Neutrophil (primary cell): ENCODE measurements around the gene OAS2.

Experiments
- H3K27ac ChIP-seq: fragments of 200-600 bp; sonication (generic); 2 replicates; pipeline ENCODE4 v1.5.1; 2016; ENCODE audit warnings: mild to moderate bottlenecking, moderate library complexity
- H3K27me3 ChIP-seq: fragments of 200-600 bp; sonication (generic); 2 replicates; pipeline ENCODE4 v1.6.0; 2016; ENCODE audit warnings: mild to moderate bottlenecking
- H3K36me3 ChIP-seq: fragments of 200-600 bp; sonication (generic); 2 replicates; pipeline ENCODE4 v1.5.1; 2017
- H3K4me1 ChIP-seq, 2 experiments: fragments of 200-600 bp in 1 of 2; sonication (generic) in 1 of 2; 1 replicate in 1 of 2; 2 replicates in 1 of 2; pipeline versions ENCODE4 v1.5.1 to v1.6.1; 2013 to 2016; ENCODE audit warnings: low read depth in 1 of 2, low read length in 1 of 2, mild to moderate bottlenecking in 1 of 2, moderate library complexity in 1 of 2; ENCODE audit not compliant: control insufficient read depth in 1 of 2, insufficient read depth in 1 of 2
- H3K4me3 ChIP-seq, 2 experiments: fragments of 200-600 bp in 1 of 2; sonication (generic) in 1 of 2; 1 replicate in 1 of 2; 2 replicates in 1 of 2; pipeline ENCODE4 v1.5.1; 2013 to 2016; ENCODE audit warnings: low read depth in 1 of 2, low read length in 1 of 2, mild to moderate bottlenecking in 1 of 2, moderate library complexity in 1 of 2
- H3K9me3 ChIP-seq: fragments of 200-600 bp; sonication (generic); 2 replicates; pipeline ENCODE4 v1.5.1; 2016
- TF ChIP-seq, protein P1 (sequence below): fragments of 200-600 bp; sonication (generic); IDR thresholded peaks from 2 replicates; pipeline ENCODE4 v1.5.1; 2016; ENCODE audit warnings: antibody characterized with exemption

The OAS2 gene

DNA sequence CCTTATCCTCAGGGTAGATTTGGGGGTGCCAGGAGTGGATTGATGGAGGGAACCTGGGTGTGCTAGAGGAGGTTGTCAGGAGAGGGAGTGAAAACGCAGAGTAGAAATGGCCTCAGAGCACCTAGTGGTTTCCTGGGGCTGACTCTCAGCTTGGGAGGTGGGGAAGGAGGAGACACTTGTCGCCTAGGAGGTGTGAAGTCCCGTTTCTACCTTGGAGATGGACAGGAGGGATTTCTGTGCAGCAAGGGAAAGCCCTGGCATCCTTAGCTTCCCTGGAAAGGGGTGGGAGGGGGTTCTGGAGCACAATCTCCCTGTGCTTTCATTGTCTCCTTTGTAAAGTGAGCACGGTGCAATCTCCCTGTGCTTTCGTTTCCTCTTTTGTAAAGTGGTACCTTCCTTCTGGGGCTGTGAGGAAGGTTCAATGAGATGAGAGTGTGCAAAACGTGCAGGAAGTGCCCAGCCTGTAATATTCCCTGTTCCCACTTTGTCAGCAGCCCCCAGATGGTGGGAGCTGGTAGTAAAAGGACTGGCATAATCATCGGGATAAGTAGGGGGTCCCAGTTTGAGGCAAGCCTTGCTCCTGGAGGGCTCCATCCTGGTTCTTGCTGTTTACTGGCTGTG lies 38.4 kb upstream of the OAS2 start:
- H3K4me1 ChIP-seq = peaks cover 26 to 27% of the 10 kb centered on the region in 2 experiments
- H3K4me3 ChIP-seq = peak overlapping the region; percentile 64 to 74
- peaks cover 10% of the 10 kb centered on the region for H3K36me3 ChIP-seq
- H3K9me3 ChIP-seq = no peaks in the 10 kb centered on the region
- H3K27me3 ChIP-seq = no peaks in the 10 kb centered on the region
- H3K27ac ChIP-seq = peak overlapping the region; percentile 41
- TF ChIP-seq, protein P1, sequence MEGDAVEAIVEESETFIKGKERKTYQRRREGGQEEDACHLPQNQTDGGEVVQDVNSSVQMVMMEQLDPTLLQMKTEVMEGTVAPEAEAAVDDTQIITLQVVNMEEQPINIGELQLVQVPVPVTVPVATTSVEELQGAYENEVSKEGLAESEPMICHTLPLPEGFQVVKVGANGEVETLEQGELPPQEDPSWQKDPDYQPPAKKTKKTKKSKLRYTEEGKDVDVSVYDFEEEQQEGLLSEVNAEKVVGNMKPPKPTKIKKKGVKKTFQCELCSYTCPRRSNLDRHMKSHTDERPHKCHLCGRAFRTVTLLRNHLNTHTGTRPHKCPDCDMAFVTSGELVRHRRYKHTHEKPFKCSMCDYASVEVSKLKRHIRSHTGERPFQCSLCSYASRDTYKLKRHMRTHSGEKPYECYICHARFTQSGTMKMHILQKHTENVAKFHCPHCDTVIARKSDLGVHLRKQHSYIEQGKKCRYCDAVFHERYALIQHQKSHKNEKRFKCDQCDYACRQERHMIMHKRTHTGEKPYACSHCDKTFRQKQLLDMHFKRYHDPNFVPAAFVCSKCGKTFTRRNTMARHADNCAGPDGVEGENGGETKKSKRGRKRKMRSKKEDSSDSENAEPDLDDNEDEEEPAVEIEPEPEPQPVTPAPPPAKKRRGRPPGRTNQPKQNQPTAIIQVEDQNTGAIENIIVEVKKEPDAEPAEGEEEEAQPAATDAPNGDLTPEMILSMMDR = no peak

DNA sequence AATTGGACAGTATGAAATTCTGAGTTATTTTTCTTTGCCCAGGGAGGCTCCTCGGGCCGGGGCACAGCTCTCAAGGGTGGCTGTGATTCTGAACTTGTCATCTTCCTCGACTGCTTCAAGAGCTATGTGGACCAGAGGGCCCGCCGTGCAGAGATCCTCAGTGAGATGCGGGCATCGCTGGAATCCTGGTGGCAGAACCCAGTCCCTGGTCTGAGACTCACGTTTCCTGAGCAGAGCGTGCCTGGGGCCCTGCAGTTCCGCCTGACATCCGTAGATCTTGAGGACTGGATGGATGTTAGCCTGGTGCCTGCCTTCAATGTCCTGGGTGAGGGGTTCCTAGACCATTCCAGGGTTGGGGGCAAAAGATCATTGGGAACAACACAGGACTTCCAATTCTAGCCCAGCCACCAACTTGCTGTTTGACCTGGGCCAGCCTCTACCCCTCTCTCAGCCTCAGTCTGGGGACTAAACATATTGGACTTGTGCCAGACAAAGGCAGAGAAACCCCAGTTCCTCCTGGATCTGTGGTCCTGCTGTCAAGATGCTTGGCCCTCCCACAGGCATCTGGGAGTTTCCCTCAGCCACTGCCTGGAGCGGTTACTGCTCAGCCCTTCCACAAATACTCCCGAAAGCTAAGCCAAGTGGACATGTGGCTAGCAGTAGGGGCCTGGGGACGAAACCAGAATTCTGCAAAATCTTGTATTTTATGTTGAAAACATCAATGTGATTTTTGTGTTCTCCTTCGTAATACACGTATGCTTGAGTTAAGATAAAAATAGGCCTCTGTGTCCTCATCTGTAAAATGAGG lies 36.6 kb upstream of the OAS2 start:
- no peak overlapping the region for H3K27ac ChIP-seq
- H3K36me3 ChIP-seq = peaks cover 15% of the 10 kb centered on the region
- peaks cover 26 to 27% of the 10 kb centered on the region in 2 experiments for H3K4me1 ChIP-seq
- TF ChIP-seq, protein P1 = no peak
- no peaks in the 10 kb centered on the region for H3K9me3 ChIP-seq
- H3K4me3 ChIP-seq = no peak overlapping the region
- H3K27me3 ChIP-seq = no peaks in the 10 kb centered on the region

DNA sequence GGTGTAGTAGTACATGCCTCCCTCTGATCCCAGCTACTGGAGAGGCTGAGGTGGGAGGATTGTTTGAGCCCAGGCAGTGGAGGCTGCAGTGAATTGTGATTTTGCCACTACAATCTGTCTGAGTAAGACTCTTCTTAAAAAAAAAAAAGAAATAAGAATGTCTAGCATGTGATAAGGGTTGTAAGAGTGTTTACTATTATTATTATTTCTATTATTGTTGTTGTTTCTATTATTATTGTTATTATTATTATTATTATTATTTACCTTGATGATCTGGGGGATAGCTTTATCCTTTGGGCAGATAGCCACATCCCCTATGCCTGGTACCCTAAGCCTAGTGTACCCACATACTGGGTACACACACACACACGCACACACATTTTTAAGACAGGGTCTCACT lies 35.7 kb upstream of the OAS2 start:
- Histone ChIP-seq H3K27me3 (no peaks in the 10 kb centered on the region), H3K4me1 (peaks cover 26 to 27% of the 10 kb centered on the region in 2 experiments), H3K27ac (no peak overlapping the region), H3K36me3 (peaks cover 20% of the 10 kb centered on the region), H3K4me3 (no peak overlapping the region), H3K9me3 (no peaks in the 10 kb centered on the region)
- TF ChIP-seq, protein P1 = no peak

DNA sequence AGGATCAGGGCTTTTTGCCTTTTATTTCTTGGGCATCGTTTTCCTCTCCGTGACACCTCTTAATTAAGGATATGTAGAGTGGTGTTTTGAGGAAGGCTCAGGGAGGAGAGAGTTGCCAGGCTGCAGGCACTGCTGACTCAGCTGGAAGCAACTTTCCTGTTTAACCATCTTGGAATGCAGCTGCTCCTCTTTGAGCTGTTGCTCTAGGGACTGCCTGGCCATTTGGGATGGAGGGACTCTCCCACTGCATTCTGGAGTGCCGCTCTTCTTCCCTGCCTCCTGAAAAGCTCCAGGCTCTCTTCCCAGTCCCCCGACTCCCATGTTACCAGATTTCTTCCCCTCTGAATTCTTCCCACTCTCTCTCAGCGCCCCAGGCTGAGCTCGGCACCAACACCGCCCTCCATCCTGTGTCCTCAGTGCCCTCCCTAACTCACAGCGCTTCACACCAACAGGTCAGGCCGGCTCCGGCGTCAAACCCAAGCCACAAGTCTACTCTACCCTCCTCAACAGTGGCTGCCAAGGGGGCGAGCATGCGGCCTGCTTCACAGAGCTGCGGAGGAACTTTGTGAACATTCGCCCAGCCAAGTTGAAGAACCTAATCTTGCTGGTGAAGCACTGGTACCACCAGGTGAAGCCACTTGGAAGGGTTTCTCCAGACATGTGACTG lies 34.2 kb upstream of the OAS2 start:
- H3K27ac ChIP-seq = no peak overlapping the region
- no peak overlapping the region for H3K4me3 ChIP-seq
- H3K9me3 ChIP-seq = no peaks in the 10 kb centered on the region
- H3K4me1 ChIP-seq = peaks cover 12 to 13% of the 10 kb centered on the region in 2 experiments
- no peaks in the 10 kb centered on the region for H3K27me3 ChIP-seq
- peaks cover 31% of the 10 kb centered on the region for H3K36me3 ChIP-seq
- TF ChIP-seq, protein P1 = no peak

DNA sequence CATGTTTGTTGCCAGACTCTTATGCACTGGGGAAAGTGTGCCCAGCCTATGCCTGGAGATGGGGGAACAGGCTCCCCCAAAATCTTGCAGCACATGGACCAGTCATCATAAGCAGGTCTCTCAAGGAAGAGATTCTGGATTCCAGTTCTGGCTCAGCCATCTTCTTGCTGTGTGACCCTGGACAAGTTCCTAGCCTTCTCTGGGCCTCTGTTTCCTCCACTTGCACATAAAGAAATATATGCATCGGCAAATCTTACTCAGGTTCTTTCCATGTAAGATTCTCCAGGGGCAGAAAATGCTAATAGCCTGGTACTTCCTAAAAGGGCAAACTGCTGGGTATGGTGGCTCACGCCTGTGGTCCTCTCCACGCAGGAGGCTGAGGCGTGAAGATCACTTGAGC lies 32.8 kb upstream of the OAS2 start:
- peaks cover 42% of the 10 kb centered on the region for H3K36me3 ChIP-seq
- H3K27me3 ChIP-seq = no peaks in the 10 kb centered on the region
- H3K27ac ChIP-seq = no peak overlapping the region
- H3K9me3 ChIP-seq = no peaks in the 10 kb centered on the region
- H3K4me3 ChIP-seq = no peak overlapping the region
- no peaks in the 10 kb centered on the region for H3K4me1 ChIP-seq
- TF ChIP-seq, protein P1 = no peak
